ENCODE data around the gene CCDC30. TPM values are rescaled to one million over a fixed set of nuclear protein-coding genes. Genes with fewer than 3 reads are reported as not detected.

The CCDC30 gene
- total RNA-seq, 1 donor from 2014 or later = 3.0 TPM

GRCh38 chr1:42424201-42424600, 38.9 kb upstream of the CCDC30 start:
- H3K27me3 Mint-ChIP-seq (ENCODE audit: unreplicated experiment) = no peaks in the 10 kb centered on the region
- H3K4me3 Mint-ChIP-seq (ENCODE audit: unreplicated experiment) = no peak overlapping the region
- H3K9me3 Mint-ChIP-seq (ENCODE audit: unreplicated experiment) = peaks cover 2% of the 10 kb centered on the region
- no peaks in the 10 kb centered on the region for H3K36me3 Mint-ChIP-seq (ENCODE audit: unreplicated experiment)
- no peak for TF ChIP-seq CTCF (IDR thresholded peaks at IDR 0.05; ENCODE audit: partially characterized antibody, unreplicated experiment)
- H3K27ac Mint-ChIP-seq (ENCODE audit: unreplicated experiment) = no peak overlapping the region
- DNase-seq = no peak
- H3K4me1 Mint-ChIP-seq (ENCODE audit: low read depth, unreplicated experiment) = peaks cover 39% of the 10 kb centered on the region

GRCh38 chr1:42427240-42427639, 35.8 kb upstream of the CCDC30 start:
- no peaks in the 10 kb centered on the region for H3K27me3 Mint-ChIP-seq (ENCODE audit: unreplicated experiment)
- no peak overlapping the region for H3K4me3 Mint-ChIP-seq (ENCODE audit: unreplicated experiment)
- no peak overlapping the region for H3K27ac Mint-ChIP-seq (ENCODE audit: unreplicated experiment)
- peaks cover 19% of the 10 kb centered on the region for H3K4me1 Mint-ChIP-seq (ENCODE audit: low read depth, unreplicated experiment)
- no peak for DNase-seq
- no peaks in the 10 kb centered on the region for H3K36me3 Mint-ChIP-seq (ENCODE audit: unreplicated experiment)
- peaks cover 2% of the 10 kb centered on the region for H3K9me3 Mint-ChIP-seq (ENCODE audit: unreplicated experiment)
- no peak for TF ChIP-seq CTCF (IDR thresholded peaks at IDR 0.05; ENCODE audit: partially characterized antibody, unreplicated experiment)

- Mint-ChIP-seq H3K4me3 (ENCODE audit: unreplicated experiment) (no peak overlapping the region), H3K27me3 (ENCODE audit: unreplicated experiment) (no peaks in the 10 kb centered on the region), H3K4me1 (ENCODE audit: low read depth, unreplicated experiment) (peaks cover 10% of the 10 kb centered on the region), H3K27ac (ENCODE audit: unreplicated experiment) (no peak overlapping the region), H3K9me3 (ENCODE audit: unreplicated experiment) (peaks cover 2% of the 10 kb centered on the region), H3K36me3 (ENCODE audit: unreplicated experiment) (no peaks in the 10 kb centered on the region)
- TF ChIP-seq CTCF (IDR thresholded peaks at IDR 0.05; ENCODE audit: partially characterized antibody, unreplicated experiment) = no peak
- no peak for DNase-seq
Observed at GRCh38 chr1:42429603-42430002, 33.5 kb upstream of the CCDC30 start.

- Mint-ChIP-seq H3K36me3 (ENCODE audit: unreplicated experiment) (peaks cover 4% of the 10 kb centered on the region), H3K9me3 (ENCODE audit: unreplicated experiment) (peaks cover 2% of the 10 kb centered on the region), H3K27ac (ENCODE audit: unreplicated experiment) (no peak overlapping the region), H3K4me1 (ENCODE audit: low read depth, unreplicated experiment) (peaks cover 10% of the 10 kb centered on the region), H3K27me3 (ENCODE audit: unreplicated experiment) (no peaks in the 10 kb centered on the region), H3K4me3 (ENCODE audit: unreplicated experiment) (no peak overlapping the region)
- no peak for DNase-seq
- no peak for TF ChIP-seq CTCF (IDR thresholded peaks at IDR 0.05; ENCODE audit: partially characterized antibody, unreplicated experiment)
Observed at GRCh38 chr1:42430286-42431135, 32.6 kb upstream of the CCDC30 start.

- Mint-ChIP-seq H3K4me3 (ENCODE audit: unreplicated experiment) (no peak overlapping the region), H3K27ac (ENCODE audit: unreplicated experiment) (no peak overlapping the region), H3K9me3 (ENCODE audit: unreplicated experiment) (peaks cover 2% of the 10 kb centered on the region), H3K36me3 (ENCODE audit: unreplicated experiment) (peaks cover 4% of the 10 kb centered on the region), H3K4me1 (ENCODE audit: low read depth, unreplicated experiment) (peaks cover 10% of the 10 kb centered on the region), H3K27me3 (ENCODE audit: unreplicated experiment) (no peaks in the 10 kb centered on the region)
- DNase-seq = no peak
- TF ChIP-seq CTCF (IDR thresholded peaks at IDR 0.05; ENCODE audit: partially characterized antibody, unreplicated experiment) = no peak
Observed at GRCh38 chr1:42431514-42431913, 31.6 kb upstream of the CCDC30 start.

Measured in glutamatergic neuron (in vitro differentiated cells).